GM12892 (cell line): Measurements from ENCODE around the gene ADAM23.

ENCODE experiments used
- POLR2A ChIP-seq: IDR thresholded peaks from 2 replicates; pipeline ENCODE4 v1.6.1; 2011; ENCODE audit warnings: low read depth, low read length, control low read depth
- POLR2AphosphoS5 ChIP-seq: IDR thresholded peaks from 2 replicates; pipeline ENCODE4 v1.6.1; 2011; ENCODE audit warnings: low read depth, low read length, control low read depth

DNA sequence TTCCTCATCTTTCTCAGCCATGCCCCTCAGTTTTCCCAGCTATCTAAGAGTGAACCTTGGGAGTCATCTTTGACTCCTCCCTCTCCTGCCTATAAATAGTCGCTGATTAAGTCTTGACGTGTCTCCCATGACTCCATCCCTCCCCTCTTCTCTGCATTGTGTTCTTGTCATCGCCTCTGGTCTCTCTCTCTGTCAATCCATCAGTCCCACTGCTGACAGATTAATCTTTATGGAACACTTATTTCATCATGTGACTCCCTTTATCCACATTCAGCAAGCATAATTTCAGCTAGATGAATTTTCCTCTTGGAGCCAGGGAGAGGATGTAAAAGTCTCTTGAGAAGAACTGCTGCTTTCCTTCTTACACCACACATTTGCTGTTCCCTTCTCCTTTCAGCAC, 9.4 kb downstream of the ADAM23 start:
- TF ChIP-seq POLR2AphosphoS5: no peak
- TF ChIP-seq POLR2A: no peak
